Brain pericyte (primary cell): Measurements from ENCODE around the gene ZNF625.

Source experiments
- DNase-seq: peaks from one replicate; pipeline ENCODE4 v3.0.0-alpha.2; 2012; ENCODE audit warnings: low read depth, low spot score

The ZNF625 gene

GRCh38 chr19:12156223-12157058, at the start of gene ZNF625:
Gene ZNF625 (minus strand): TSS chr19:12156734. CDS start chr19:12156558, 176 bp downstream.
- no peak for DNase-seq

GRCh38 chr19:12205296-12205695, 48.8 kb upstream of the ZNF625 start:
- no peak for DNase-seq

GRCh38 chr19:12202250-12202649, 45.7 kb upstream of the ZNF625 start:
- no peak for DNase-seq

- DNase-seq: no peak
Measured at GRCh38 chr19:12199757-12200419, 43.4 kb upstream of the ZNF625 start.

- no peak for DNase-seq
Measured at GRCh38 chr19:12198136-12198535, 41.6 kb upstream of the ZNF625 start.

GRCh38 chr19:12194827-12195731, 38.5 kb upstream of the ZNF625 start:
- no peak for DNase-seq

- no peak for DNase-seq
Measured at GRCh38 chr19:12187625-12188024, 31.1 kb upstream of the ZNF625 start.

GRCh38 chr19:12180377-12180776, 23.8 kb upstream of the ZNF625 start:
- no peak for DNase-seq

GRCh38 chr19:12166626-12167025, 10.1 kb upstream of the ZNF625 start:
- DNase-seq: no peak

GRCh38 chr19:12163826-12164225, 7.3 kb upstream of the ZNF625 start:
- DNase-seq: no peak

GRCh38 chr19:12162882-12163806, 6.6 kb upstream of the ZNF625 start, which contains the start of gene ZNF136:
Gene ZNF136 (plus strand): TSS chr19:12163096. CDS start chr19:12163204, 108 bp downstream.
- peak; percentile 70 for DNase-seq

GRCh38 chr19:12162513-12162881, 6.0 kb upstream of the ZNF625 start:
- DNase-seq: no peak

GRCh38 chr19:12159773-12160414, 3.4 kb upstream of the ZNF625 start:
- no peak for DNase-seq

- DNase-seq: no peak
Measured at GRCh38 chr19:12155324-12155860, 1.1 kb downstream of the ZNF625 start.

- no peak for DNase-seq
Measured at GRCh38 chr19:12145348-12145747, 11.2 kb downstream of the ZNF625 start.

- no peak for DNase-seq
Measured at GRCh38 chr19:12141405-12141736, 15.2 kb downstream of the ZNF625 start.

GRCh38 chr19:12140545-12141404, 15.8 kb downstream of the ZNF625 start:
- no peak for DNase-seq

GRCh38 chr19:12139885-12140544, 16.5 kb downstream of the ZNF625 start, which contains the start of gene ZNF20:
Gene ZNF20 (minus strand): TSS chr19:12140350. CDS start chr19:12140182, 168 bp downstream.
- peak; percentile 61 for DNase-seq

- no peak for DNase-seq
Measured at GRCh38 chr19:12139269-12139668, 17.3 kb downstream of the ZNF625 start.
